DMS153 treated with DMSO at 0.1 percent for 48 hours (cell line): ENCODE results near the gene BIRC5.
"Not testable (repeated sequence)": the region's sequence is repeated elsewhere in the genome, so short reads cannot be mapped to it uniquely, and the experiment has no call there.

Source experiments
- DNase-seq: peaks from one replicate; lab custom pipeline; 2025; ENCODE audit not compliant: unreplicated experiment; lab: John Stamatoyannopoulos, UW

BIRC5 gene

DNA sequence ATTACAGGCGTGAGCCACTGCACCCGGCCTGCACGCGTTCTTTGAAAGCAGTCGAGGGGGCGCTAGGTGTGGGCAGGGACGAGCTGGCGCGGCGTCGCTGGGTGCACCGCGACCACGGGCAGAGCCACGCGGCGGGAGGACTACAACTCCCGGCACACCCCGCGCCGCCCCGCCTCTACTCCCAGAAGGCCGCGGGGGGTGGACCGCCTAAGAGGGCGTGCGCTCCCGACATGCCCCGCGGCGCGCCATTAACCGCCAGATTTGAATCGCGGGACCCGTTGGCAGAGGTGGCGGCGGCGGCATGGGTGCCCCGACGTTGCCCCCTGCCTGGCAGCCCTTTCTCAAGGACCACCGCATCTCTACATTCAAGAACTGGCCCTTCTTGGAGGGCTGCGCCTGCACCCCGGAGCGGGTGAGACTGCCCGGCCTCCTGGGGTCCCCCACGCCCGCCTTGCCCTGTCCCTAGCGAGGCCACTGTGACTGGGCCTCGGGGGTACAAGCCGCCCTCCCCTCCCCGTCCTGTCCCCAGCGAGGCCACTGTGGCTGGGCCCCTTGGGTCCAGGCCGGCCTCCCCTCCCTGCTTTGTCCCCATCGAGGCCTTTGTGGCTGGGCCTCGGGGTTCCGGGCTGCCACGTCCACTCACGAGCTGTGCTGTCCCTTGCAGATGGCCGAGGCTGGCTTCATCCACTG lies at the start of gene BIRC5:
TSS of gene BIRC5 (plus strand) at position 238 of the 690 bp plus-strand sequence. CDS start at position 302, 64 bp downstream.
- peak; percentile 82 for DNase-seq

GRCh38 chr17:78164748-78165607 lies 49.1 kb upstream of the BIRC5 start:
- no peak for DNase-seq

DNA sequence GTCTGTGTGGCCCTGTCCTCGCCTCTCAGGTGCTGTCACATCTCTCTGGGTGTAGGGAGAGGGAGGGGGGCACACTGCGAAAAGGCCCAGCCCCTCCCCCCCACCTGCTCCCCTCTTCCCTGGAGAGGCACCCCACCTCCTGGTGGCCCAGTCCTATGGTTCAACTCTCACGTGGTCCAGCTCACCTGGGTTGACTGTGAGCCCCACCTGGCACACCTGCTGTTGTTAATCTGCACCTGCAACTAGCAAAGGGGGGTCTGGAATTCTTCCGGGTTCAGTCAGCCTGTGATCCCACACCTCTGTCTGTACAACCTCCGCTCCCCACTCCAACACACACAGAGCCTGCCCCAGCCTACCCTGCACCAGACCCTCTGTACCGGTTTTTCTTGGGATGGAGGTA lies 47.6 kb upstream of the BIRC5 start:
- no peak for DNase-seq

DNA sequence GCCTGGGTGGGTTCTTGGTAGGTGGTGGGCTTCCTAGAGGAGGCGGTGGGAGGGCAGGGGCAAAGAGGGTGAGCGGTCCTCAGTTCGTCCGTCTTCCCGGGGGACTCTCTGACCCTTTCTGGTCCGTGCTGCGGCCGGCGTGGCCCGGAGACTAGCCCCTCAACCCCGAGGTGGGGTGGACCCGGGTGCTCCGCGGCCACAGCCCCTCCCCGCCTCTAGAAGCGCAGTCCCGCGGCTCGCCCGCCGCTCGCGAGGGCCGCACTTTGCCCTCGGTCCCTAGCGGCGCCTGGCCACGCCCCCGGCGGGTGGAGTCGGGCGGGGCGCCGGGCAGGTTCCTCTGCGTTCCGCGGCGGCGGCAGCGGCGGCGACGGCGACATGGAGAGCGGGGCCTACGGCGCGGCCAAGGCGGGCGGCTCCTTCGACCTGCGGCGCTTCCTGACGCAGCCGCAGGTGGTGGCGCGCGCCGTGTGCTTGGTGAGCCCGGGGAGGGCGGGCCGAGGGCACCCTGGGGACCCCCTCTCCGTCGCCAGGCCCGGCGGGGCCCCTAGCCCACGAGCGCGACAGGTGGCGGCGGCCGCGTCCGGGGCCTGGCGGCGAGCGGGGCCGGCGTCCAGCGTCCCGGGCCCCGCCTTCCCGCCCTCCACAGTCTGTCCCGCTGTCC lies 45.7 kb upstream of the BIRC5 start, which contains the start of gene SYNGR2:
TSS of gene SYNGR2 (plus strand) at position 340 of the 661 bp plus-strand sequence. CDS start at position 376, 36 bp downstream.
- peak; percentile 51 for DNase-seq

DNA sequence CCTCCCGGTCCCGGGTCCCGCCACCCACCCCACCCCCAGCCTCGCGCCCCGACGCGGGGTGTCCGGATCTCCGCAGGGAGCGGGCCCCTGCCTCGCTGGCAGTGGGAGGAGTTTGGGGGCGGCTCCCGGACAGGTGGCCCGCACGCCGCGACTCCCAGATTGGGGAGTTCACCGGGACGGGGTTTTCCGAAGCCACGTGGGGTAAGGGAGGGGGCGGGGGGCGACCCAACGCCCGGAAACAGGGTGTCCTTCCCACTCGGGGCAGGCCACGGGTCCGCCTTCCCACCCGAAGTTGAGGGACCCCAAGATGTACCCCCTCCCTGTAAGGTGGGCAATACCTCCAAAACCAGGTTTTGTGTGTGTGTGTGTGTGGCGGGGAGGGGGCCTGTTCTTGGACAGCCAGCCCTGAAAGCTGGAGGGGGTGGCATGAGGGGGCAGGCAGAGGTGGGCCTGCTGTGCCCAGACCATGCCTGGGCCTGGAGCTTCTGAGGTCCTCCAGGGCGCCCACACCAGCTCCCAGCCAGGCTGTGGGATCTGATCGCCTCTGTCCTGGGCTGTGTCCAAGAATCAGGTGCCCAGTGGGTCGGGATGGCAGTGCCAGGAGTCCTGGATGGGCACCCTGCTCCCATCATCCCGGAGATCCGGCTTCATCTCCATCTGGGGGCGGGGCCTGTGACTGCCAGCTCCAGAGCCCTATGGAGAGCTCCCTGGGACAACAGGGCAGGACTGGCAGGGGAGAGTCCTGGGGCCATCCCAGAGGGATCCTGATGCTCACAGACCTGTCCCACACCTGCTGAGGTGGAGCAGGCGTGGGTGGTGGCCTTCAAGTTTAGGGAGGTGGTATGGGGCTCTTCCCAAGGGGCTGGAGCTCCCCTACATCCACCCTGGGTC lies 44.9 kb upstream of the BIRC5 start:
- DNase-seq = peak; percentile 40

DNA sequence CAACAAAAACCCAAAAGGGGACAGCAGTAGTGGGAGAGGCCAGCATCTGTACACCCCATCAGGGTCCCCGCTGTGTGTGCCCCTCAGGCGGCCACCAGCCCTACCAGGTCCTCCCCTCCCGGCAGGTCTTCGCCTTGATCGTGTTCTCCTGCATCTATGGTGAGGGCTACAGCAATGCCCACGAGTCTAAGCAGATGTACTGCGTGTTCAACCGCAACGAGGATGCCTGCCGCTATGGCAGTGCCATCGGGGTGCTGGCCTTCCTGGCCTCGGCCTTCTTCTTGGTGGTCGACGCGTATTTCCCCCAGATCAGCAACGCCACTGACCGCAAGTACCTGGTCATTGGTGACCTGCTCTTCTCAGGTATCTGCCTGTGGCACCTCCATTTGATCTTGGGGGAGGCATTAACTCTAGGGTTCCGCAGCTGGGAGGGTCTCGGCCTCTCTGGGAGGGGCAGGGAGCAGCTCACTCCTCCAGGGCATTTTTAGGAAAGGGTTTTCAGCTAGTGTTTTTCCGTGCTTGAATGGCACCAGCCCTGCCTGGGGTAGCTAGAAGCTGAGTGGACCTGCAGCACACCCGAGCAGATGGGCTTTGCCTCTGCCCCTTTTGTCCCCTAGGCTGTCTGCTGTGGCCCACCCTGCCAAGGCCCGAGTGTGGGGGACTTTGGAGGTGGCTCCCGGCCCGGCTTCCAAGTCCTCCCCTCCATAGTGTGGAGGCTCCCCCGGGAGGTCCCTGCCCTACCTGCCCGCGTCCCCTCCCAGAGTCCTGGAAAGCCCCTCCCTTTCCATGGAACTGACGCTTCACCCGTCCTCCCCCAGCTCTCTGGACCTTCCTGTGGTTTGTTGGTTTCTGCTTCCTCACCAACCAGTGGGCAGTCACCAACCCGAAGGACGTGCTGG lies 43.1 kb upstream of the BIRC5 start:
- no peak for DNase-seq

- not testable (repeated sequence) for DNase-seq
These were observed 42.3 kb upstream of the BIRC5 start for GRCh38 chr17:78171591-78172248.

DNA sequence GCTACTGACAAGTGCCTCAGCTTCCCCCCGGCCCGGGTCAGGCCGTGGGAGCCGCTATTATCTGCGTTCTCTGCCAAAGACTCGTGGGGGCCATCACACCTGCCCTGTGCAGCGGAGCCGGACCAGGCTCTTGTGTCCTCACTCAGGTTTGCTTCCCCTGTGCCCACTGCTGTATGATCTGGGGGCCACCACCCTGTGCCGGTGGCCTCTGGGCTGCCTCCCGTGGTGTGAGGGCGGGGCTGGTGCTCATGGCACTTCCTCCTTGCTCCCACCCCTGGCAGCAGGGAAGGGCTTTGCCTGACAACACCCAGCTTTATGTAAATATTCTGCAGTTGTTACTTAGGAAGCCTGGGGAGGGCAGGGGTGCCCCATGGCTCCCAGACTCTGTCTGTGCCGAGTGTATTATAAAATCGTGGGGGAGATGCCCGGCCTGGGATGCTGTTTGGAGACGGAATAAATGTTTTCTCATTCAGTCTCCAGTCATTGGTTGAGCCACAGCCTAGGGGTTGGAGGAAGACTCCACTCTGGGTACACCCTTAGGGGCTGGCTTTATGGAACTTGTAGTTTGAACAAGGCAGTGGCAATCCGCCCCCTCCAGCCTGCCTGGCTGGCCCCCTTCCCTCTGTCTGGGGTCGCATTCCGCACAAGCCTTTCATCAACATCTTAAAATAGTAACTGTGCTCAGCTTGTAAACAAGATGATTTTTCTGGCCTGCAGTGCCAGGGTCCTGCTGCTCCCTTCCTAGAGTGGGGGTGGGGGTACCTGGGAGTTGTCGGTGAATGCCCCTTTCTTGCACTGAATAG lies 41.6 kb upstream of the BIRC5 start:
- DNase-seq = peak; percentile 25

GRCh38 chr17:78173097-78173715 lies 40.8 kb upstream of the BIRC5 start:
- DNase-seq = no peak

DNA sequence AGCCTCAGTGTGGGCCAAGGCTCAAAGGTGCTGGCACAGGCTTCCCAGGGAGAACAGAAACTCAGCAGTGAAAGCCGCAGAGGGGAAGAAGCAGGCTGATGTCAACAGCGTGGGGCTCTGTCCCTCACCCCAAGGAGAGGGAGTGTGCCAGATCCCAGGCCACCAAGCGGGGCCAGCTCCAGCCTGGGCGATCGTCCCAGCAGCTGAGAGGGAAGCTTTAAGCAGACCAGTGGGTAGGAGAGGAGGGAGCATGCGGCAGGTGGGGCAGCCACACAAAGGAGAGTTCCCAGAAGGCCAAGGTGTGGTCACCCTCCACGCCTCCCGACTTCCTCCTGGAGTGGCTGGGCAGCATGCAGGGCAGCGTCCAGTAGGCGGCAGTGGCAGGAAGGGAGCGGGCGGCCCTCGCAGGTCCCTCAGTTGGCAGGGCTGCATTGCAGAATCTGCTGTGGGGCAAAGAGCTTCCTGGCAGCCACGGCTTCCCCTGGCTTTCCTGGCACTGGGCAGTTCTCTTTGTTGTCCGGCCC lies 39.6 kb upstream of the BIRC5 start:
- DNase-seq = peak; percentile 45

- DNase-seq = peak; percentile 56
These were observed 39.0 kb upstream of the BIRC5 start for GRCh38 chr17:78174870-78175642.

- DNase-seq = no peak
These were observed 38.4 kb upstream of the BIRC5 start for GRCh38 chr17:78175643-78175981.

GRCh38 chr17:78176548-78177025 lies 37.5 kb upstream of the BIRC5 start:
- no peak for DNase-seq

DNA sequence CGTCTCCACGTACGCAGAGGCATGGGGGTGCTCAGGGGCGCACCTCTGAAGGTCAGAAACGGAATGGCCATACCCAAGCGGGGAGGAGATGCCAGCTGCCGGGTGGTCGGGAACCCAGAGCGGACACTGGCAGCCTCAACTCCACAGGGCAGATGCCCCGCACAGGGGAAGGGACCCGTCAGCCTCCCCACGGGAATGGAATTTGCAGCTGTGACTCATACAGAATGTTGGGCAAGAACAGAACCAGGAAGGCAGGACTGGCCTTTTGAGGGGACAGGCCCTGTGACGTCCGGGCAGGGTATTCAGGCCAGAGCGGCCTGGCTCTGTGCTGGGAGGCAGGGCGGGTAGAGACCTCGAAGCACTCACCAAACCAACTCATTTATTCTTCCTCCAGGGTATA lies 34.7 kb upstream of the BIRC5 start:
- no peak for DNase-seq

GRCh38 chr17:78180083-78180482 lies 34.0 kb upstream of the BIRC5 start:
- DNase-seq = no peak

DNA sequence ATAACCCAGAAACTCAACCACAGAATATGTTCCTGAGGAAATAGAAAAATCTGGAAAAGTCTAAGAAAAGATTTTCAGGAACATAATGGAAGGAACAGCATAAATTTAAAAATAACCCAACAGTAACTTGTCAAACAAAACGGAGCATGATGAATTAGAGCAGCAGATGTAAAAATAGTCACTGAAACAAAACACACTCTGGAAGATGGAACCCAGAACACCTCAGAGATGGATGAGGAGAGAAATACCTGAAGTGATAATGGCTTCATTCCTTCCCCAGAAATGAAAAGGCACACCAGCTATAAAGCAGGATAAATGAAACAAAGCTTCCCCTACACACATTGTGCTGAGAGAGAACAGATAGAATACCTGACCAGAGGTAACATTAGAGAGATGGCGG lies 33.5 kb upstream of the BIRC5 start:
- no peak for DNase-seq

GRCh38 chr17:78182504-78182903 lies 31.5 kb upstream of the BIRC5 start:
- DNase-seq = no peak
